ENCODE results near the gene SF1.
"Not testable (repeated sequence)": the region's sequence is repeated elsewhere in the genome, so short reads cannot be mapped to it uniquely, and the experiment has no call there.

The SF1 gene
- total RNA-seq = 557 to 903 reads per million in 2 donors

- DNase-seq = peak; percentile 96 to 100 (median 99)
Observed at GRCh38 chr11:64778473-64779298, at the start of gene SF1. TSS of gene SF1 (minus strand) at chr11:64778542. CDS start at chr11:64778392, 150 bp downstream.

GRCh38 chr11:64827451-64827839 lies 49.1 kb upstream of the SF1 start:
- DNase-seq = no peak

- DNase-seq = no peak
Observed at GRCh38 chr11:64826578-64827450, 48.5 kb upstream of the SF1 start.

GRCh38 chr11:64826062-64826461 lies 47.7 kb upstream of the SF1 start:
- DNase-seq = no peak

GRCh38 chr11:64823568-64824119 lies 45.3 kb upstream of the SF1 start:
- no peak for DNase-seq

- no peak for DNase-seq
Observed at GRCh38 chr11:64817476-64817875, 39.1 kb upstream of the SF1 start.

- DNase-seq = not testable (repeated sequence)
Observed at GRCh38 chr11:64815433-64815832, 37.1 kb upstream of the SF1 start.

GRCh38 chr11:64814712-64815187 lies 36.4 kb upstream of the SF1 start:
- DNase-seq = no peak

GRCh38 chr11:64813826-64814225 lies 35.5 kb upstream of the SF1 start:
- DNase-seq = no peak

- peak in 3 of 5 experiments; percentile 42 to 86 (median 60) for DNase-seq
Observed at GRCh38 chr11:64810891-64811272, 32.5 kb upstream of the SF1 start.

- DNase-seq = peak; percentile 52 to 87 (median 68)
Observed at GRCh38 chr11:64810271-64810890, 32.0 kb upstream of the SF1 start, which contains the start of gene MEN1. TSS of gene MEN1 (minus strand) at chr11:64810551. CDS start at chr11:64810109, 442 bp downstream.

- peak in 1 of 5 experiments; percentile 16 for DNase-seq
Observed at GRCh38 chr11:64809781-64810241, 31.5 kb upstream of the SF1 start.

- no peak for DNase-seq
Observed at GRCh38 chr11:64805481-64805880, 27.1 kb upstream of the SF1 start.

- peak in 1 of 5 experiments; percentile 44 for DNase-seq
Observed at GRCh38 chr11:64804346-64805210, 26.2 kb upstream of the SF1 start.

GRCh38 chr11:64803846-64804345 lies 25.6 kb upstream of the SF1 start:
- DNase-seq = no peak

- peak; percentile 80 to 89 (median 87) for DNase-seq
Observed at GRCh38 chr11:64803158-64803845, 25.0 kb upstream of the SF1 start, which contains the start of gene MAP4K2. TSS of gene MAP4K2 (minus strand) at chr11:64803214. CDS start at chr11:64803149, 65 bp downstream.

GRCh38 chr11:64802370-64803157 lies 24.2 kb upstream of the SF1 start:
- DNase-seq = peak in 3 of 5 experiments; percentile 14 to 48 (median 30)

GRCh38 chr11:64801561-64802369 lies 23.4 kb upstream of the SF1 start:
- DNase-seq = peak in 1 of 5 experiments; percentile 21

- DNase-seq = no peak
Observed at GRCh38 chr11:64801158-64801464, 22.8 kb upstream of the SF1 start.

All from T-helper 2 cell (primary cell).